NCI-H526 (cell line): ENCODE measurements around the gene CPE.
"Not testable (repeated sequence)": the region's sequence is repeated elsewhere in the genome, so short reads cannot be mapped to it uniquely, and the experiment has no call there.

Experiments used
- DNase-seq, 2 experiments: peaks; one replicate each; lab custom pipeline; 2025; lab: John Stamatoyannopoulos, UW

CPE gene

DNA sequence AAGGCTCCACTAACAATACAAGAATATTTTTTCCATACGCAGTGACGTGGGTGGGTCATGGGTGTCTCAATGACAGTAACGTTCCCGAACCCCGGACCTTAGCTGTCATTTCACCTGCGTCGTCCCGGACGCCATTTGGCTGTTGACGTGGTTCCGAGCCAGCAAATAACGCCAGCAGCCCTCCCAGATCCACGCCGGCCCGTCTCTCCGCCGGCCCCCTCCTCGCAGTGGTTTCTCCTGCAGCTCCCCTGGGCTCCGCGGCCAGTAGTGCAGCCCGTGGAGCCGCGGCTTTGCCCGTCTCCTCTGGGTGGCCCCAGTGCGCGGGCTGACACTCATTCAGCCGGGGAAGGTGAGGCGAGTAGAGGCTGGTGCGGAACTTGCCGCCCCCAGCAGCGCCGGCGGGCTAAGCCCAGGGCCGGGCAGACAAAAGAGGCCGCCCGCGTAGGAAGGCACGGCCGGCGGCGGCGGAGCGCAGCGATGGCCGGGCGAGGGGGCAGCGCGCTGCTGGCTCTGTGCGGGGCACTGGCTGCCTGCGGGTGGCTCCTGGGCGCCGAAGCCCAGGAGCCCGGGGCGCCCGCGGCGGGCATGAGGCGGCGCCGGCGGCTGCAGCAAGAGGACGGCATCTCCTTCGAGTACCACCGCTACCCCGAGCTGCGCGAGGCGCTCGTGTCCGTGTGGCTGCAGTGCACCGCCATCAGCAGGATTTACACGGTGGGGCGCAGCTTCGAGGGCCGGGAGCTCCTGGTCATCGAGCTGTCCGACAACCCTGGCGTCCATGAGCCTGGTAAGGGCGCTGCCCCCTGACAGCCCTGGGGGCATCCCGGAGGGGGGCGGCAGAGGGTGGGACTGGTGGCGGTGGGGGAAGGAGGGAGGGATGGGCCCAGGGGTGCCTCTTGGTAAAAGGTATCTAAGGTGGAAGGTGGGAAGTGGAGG, at the start of gene CPE:
Gene CPE, plus strand, starts transcription at position 264 of the 933 bp plus-strand sequence. Its CDS starts 214 bp downstream, at position 478.
- peak; percentile 74 to 96 for DNase-seq

DNA sequence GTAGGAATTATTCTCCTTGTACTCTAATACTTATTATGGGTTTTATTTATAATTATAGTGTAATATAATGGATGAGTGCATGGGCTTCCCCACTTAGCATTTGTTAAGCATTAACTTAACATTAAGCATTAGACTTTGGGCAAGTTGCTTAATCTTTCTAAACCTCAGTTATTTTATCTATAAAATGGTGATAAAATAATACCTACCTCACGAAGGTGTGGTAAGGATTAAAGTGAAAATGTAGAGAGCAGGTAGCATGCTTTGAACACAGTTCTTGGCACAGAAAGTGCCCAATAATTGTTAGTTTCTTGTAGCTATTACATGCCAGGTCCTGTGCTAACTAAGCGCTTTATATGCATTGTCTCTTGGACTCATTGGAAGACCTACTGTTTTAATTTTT, 48.7 kb upstream of the CPE start:
- DNase-seq = no peak

DNA sequence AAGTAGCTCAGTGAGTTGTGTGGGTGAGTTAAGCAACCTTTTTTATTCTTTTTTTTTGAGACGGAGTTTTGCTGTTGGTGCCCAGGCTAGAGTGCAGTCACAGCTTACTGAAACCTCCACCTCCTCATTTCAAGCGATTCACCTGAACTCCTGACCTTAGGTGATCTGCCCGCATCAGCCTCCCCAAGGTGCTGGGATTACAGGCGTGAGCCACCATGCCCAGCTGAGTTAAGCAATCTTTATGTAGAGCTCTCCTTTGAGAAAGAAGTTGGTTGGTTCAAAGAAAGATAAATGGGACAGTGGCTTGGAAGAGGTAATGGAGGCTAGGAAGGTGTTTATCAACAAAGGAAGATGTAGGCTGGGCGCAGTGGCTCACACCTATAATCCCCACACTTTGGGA, 48.1 kb upstream of the CPE start:
- no peak for DNase-seq

DNA sequence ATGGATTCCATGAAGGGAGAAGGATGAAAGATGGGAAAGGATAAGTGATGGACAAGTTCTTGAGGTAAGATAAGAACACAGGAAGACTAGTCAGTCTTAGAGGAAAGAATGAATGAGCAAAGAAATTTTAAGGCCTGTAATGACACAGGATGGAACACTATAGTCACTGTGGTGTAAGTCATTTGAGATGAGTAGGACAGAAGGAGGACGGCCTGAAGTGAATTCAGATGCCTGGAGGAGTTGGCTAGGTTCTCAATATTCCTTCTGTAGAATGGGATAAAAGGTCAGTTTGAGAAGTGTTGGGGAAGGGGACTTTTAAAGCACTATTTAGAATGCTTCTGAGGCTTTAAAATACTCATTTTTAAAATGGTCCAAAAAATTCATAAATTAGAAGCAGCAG, 47.4 kb upstream of the CPE start:
- DNase-seq = peak; percentile 17 to 46

DNA sequence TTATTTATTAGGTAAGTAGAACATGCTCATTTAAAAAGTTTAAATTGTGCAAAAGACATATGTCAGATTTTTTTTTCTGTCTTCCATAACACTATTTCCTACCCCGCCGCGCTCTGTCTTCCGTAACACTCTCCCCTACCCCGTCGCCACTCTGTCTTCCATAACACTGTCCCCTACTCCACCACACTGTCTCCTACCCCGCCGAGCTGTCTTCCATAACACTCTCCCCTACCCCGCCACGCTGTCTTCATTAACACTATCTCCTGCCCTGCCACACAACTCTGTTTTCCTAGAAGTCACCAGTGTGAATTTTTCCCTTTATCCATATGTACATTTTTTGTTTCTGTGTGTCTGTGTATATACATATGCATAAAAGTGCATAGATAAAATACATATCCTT, 47.0 kb upstream of the CPE start:
- peak in 1 of 2 experiments; percentile 59 for DNase-seq

DNA sequence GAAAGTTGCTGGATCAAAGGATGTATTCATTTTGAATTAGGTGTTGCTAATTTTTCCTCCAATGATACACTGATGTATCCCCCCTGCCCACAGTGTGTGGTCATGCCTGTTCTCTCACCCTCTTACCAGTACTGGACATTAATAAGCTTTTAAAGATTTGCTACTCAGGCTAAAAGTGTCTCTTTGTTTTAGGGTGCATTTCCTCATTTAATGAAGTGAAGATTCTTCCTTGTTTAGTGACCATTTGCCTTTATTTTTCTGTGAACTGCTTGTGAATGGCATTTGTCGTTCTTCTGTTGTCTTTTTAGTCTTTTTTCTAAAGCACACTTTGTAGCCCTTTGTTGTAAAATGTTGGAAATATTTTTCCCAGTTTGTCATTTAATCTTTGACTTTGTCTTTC, 46.3 kb upstream of the CPE start:
- DNase-seq = no peak

DNA sequence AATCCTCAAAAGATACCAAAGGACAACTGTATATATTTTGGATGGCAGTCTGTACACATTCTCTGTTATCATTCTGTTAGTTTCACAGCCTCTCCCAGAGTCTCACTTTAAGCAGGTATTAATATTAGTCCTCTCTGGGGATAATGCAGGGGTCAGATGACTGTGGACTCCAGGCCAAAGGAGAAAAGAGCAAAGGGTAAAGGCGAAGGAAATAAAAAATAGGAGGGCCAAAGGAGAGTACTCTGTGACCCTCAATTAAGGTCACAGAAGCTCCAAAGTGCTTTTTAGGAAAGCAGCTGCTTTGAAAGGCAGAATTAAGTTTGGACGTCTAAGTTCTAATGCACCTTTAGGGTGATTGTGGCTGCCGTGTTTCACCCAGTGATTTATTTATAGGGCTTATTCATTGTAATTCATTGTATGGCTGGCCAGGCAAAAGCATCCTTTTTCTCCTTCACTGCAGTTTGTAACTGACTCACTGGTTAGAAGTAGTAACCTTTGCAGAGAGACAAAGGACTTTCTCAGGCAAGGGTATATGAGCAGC, 43.6 kb upstream of the CPE start:
- DNase-seq = no peak

DNA sequence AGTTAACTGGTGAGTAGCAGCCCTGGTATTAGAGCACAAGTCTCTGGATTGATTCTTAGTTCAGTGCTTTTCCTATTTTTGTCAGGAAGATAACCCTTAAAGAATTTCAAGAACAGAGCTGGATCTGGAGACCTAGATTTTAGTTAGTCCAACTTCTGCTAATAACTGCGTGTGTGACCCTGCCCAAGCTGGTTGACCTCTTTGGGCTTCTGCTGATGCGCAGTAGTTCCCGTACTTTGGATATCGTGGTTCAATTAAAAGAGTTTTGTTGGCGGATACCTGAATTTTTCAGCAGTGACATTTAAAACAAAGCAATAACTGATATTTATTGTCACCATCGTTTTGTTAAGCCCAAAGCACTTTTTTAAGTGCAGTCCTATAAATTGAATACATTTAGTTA, 42.1 kb upstream of the CPE start:
- no peak for DNase-seq

DNA sequence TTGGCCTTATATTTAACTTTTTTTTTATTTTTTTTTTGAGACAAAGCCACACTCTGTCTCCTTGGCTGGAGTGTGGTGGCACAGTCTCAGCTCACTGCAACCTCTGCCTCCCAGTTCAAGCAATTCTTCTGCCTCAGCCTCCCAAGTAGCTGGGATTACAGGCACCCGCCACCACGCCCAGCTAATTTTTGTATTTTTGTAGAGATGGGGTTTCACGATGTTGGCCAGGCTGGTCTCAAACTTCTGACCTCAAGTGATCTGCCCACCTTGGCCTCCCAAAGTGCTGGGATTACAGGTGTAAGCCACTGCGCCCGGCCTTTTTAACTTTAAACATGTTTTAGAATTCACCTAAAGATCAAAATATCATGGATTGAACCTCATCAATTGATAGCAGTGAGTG, 36.5 kb upstream of the CPE start:
- not testable (repeated sequence) for DNase-seq

DNA sequence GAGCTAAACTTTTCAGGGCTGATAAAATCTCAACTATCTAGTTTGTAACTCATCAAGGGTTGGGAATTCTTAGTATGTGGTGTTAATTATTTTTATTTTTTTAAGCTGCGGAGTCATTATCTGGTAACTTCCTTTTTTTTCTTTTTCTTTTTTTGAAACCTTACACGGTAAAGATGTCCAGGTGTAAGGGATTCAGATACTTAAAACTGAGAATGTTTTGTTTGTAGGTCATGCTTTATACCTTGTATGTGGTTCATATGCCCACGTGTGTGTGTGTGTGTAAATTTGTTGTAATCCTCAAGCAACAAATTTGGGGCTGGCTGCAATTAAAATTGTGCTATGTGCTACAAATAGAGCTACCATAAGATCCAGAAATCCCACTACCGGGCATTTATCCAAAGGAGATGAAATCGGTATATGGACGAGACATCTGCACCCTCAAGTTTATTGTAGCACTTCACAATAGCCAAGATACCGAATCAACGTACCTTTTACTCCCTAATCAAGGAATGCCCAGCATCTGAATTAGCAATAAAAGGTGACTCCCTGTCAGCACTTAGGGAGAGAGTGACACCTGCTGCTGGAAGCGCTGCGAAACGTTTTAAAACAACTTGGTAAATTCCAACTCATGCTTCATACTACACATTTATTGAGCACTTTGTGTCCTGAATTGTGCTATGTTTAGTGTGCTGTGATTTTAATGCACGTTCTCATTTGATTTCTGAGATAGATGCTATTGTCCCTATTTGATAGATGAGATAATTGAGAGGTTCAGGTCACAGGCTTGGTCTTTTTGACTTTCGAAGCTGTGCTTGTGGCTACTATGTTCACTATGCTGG, 35.2 kb upstream of the CPE start:
- peak in 1 of 2 experiments; percentile 30 for DNase-seq

DNA sequence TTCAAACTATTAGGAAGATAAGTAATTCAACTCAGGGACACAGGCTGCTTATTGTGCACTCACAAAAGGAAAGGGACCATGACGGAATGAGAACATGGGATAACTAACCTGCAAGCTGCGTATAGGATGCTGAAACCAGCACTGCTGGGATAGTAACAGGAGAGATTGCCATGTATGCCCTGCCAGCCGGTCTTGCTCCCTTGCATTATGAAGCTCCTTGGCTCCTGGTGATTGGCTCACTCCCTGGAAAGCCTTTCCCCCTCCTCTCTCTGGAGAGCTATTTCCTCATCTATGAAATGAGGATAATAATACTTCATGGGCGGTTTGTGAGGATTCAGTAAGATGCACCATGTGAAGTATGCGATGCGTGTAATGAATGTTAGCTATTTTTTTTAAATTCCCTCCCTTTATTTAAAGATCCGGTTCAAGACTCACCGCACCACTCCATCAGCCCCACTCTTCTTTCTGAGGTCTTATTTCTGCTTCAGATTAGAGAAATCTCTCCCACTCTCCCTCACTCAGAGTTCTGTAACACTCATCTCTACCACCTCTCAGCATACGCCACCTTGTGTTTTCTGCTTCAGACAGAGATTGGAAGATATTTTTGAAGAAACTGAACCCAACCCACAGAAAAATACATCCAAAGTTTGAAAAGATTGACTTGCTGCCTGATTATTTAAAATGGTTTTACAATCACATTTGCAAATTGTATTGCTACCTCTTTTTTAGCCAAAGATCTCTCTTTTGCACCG, 33.0 kb upstream of the CPE start:
- no peak for DNase-seq

DNA sequence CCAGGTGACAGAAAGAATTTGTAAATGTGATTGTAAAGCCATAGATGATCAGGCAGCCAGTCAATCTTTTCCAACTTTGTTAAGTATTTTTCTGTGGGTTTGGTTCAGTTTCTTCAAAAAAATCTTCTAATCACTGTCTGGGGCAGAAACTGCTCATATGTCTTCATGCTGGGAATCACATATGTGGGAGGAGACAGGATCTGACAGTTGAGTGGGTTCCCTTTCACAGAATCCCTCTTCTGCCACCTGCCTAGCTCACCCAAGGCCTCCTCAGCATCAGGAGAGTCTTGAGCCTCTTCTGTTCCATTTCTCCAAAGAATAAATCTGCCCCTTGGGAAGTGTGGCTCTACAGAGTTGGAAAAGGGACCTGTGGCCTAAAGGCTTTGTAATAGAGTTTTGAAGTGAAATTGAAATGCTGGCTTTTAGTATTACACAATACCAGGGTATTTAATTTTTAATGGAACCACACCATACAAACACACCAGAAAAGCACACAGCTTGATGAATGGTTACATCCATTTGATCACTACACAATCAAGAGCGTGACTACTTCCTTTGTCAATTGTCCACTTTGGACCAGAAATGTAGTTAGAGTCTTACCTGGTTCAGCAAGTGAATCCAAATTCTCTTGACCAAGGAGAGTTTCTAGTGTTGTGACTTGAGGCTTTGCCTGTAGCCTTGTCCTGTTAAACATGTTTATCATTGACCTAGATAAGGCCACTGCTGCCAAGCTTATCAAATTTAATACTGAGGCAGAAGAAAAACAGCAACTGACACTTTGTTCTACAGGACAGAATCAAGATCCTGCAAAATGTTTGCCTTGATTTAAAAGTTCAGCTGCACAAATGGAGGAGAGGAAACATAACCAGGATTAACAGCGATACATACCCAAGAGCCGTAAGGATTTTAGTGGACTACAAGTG, 30.9 kb upstream of the CPE start:
- no peak for DNase-seq

DNA sequence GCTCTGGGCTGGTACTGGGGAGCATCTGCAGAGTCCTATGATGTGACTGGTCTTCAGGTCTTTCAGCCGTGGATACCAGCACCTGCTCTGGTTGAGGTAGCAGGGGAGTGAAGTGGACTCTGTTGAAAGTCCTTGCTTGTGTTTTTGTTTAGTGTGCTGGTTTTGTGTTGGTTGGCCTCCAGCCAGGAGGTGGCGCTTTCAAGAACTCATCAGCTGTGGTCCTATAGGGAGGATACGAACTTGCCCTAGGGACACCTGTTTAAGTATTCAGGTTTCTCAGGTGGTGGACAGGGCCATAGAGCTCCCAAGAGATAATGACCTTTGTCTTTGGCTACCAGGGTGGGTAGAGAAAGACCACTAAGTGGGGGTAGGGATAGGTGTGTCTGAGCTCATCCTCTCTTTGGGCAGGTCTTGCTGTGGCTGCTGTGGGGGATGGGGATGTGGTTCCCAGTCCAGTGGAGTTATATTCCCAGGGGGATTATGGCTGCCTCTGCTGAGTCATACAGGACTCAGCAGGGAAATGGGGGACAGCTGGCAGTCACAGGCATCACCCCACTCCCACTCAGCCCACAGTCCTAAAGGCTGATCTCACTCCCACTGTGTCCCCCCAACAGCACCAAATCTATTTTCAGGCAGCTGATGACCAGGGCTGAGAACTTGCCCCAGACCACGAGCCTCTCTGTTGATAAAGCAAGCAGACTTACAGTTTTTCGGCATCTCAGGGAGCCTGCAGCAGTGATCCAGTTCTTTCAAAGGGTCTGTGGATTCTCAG, 27.3 kb upstream of the CPE start:
- DNase-seq = no peak

DNA sequence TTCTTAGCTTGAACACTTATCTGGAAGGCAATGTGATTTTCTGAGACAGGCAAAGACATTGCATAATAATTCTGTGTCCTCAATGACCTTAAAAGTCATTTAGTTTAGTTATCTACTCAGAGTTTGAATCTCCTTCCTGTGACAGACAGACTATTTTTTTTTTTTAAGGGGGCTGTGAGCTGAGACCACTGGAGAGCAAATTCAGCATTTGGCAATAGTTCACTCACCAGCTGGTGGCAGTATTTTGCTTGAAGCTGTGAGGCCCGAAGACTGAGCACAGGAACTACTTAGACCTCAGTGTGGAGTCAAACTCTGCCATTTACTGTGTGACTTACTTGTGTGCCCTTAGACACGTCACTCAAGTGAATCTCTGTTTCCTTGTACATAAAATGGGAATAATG, 22.9 kb upstream of the CPE start:
- DNase-seq = peak; percentile 19 to 64

DNA sequence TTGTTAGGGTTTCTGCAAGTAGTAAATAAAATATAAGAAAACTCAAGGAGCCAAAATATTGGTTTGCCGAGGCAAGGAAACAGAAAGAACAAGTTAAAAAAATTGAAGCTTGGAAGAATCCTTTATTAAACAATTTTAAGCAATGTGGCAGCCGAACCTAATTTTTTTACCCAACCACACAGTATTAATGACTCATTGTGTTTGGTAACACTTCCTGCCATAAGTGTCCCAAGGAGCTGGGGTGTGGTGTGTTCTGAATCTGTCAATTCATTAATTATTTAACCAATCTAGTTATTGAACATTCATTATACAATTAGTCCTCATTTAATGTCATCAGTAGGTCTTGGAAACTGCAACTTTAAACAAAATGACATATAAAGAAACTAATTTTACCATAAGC, 19.3 kb upstream of the CPE start:
- no peak for DNase-seq

DNA sequence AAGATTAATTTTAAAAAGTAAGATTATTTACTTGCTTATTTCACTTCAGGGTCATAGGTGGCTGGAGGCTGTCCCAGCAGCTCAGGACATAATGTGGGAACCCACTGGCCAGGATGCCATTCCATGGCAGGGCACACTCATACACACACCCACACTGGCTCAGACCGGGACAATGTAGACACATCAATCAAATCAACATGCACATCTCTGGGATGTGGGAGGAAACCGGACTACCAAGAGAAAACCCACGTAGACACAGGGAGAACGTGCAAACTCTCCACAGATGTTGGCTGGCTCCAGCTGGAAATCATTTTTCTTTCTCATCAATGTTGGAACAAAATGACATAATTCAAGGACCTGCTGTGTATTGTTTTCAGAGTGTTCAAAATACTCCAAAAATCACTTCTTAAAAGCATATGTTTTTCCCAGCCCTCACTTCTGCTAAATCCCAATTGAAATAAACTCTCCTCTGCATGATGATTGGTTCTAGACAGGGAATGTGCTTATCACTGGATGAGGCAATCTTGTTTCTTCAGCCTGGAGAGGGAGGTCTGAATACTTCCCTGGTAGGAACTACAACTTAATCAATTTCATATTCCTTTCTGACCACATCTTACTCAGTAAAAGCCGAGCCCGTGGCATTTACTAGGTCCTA, 18.6 kb upstream of the CPE start:
- no peak for DNase-seq

DNA sequence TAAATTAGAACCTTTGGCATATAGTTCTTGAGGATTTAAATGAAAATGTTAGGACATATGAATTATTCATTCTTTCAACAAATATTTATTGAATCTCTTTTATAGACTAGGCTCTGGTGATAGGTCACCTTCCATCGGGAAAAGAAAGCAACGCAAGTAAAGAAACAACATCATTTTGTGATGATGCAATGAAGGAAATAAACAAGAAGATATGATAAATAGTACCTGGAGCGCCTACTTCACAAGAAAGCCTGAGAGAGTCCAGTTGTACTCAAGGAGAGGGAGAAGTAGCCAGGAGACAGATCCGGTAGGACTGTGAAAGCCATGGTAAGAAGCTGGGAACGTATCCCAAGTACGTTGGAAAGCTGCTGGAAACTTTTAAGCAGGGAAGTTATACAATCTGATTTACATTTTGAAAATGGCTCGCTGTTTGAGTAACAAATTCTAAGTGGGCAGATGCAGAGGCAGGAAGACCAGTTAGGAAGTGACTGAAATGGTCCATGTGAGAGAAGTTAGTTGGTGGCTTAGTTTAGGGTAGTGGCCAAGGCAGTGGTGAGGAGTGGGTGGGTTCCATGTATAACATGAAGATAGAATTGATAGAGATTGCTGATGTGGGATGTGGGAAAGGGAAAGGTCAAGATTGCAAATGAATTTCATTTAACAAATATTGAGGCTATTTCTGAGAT, 17.7 kb upstream of the CPE start:
- no peak for DNase-seq

DNA sequence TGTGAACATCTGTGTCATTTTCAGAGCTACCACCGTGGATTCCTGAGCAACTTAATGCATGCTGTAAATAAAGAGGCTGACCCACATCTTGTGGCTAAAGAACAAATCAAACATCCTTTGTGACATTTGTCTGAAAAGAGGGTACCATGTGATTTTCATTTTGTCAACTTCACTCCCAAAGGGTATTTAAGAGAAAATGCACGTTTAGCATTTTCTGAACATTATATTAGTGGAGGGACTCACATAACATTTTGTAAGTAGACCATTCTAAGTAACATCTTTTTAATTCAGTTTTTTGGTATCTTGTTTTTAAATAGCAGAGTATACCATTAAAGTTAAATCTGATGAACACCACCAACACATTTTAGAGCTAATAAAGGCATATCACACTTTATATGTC, 17.0 kb upstream of the CPE start:
- DNase-seq = no peak
